GM12878 (cell line): ENCODE data around the gene OSCP1.

Experiments used
- CUX1 ChIP-seq: IDR thresholded peaks from 2 replicates; pipeline ENCODE4 v1.6.1; 2012; ENCODE audit warnings: improper control_type of control experiment, low read depth, low read length; ENCODE audit not compliant: insufficient replicate concordance
- HDGF ChIP-seq: fragments of 450-650 bp; IDR thresholded peaks from 2 replicates; pipeline ENCODE4 v1.6.1; 2016; ENCODE audit warnings: antibody characterized with exemption
- SREBF2 ChIP-seq: IDR thresholded peaks from 2 replicates; pipeline ENCODE4 v1.6.1; 2012; ENCODE audit warnings: mild to moderate bottlenecking, low read length
- TAF1 ChIP-seq: IDR thresholded peaks from 2 replicates; pipeline ENCODE4 v1.6.1; 2011; ENCODE audit warnings: mild to moderate bottlenecking, low read depth, low read length, borderline replicate concordance
- TCF7 ChIP-seq: IDR thresholded peaks from 2 replicates; pipeline ENCODE4 v1.6.1; 2014; ENCODE audit warnings: antibody characterized with exemption, borderline replicate concordance
- ZBTB33 ChIP-seq: fragments of 450-650 bp; IDR thresholded peaks from 2 replicates; pipeline ENCODE4 v1.6.1; 2017; ENCODE audit warnings: mild to moderate bottlenecking
- ZNF274 ChIP-seq: IDR thresholded peaks from one replicate; pipeline ENCODE4 v1.8.0; 2011; ENCODE audit not compliant: insufficient read length, insufficient read depth

DNA sequence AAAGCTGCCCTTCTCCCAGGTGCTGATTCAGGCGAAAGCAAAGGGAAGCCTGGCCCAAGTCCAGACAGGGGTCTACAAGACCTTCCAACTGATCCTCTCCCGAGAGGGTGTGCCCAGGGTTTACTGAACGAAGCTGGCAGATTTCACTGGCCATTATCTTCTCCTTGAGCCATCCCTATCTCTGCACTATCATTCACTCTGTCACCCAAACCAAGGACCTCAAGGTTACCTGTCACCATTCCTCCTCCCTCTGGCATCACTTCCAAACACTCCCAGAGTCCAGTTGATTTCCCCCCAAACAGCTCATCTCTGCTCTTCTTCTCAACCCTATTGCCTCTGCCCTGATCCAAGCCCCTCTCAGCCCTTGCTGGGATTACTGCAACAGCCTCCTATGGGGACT, 69.5 kb downstream of the OSCP1 start:
- TF ChIP-seq HDGF (no peak), SREBF2 (no peak), TCF7 (no peak), ZNF274 (no peak), ZBTB33 (no peak), CUX1 (no peak), TAF1 (no peak)
